Esophagus muscularis mucosa (tissue), 4 donors: Measurements from ENCODE around the gene ERGIC2. TPM values are rescaled to one million over a fixed set of nuclear protein-coding genes. Genes with fewer than 3 reads are reported as not detected.

Experiments used
- DNase-seq: peaks from one replicate; pipeline ENCODE4 v3.0.0-alpha.2; 2017; ENCODE audit errors: extremely low spot score
- H3K27ac ChIP-seq, 4 donors: fragments of 200-600 bp; sonication (generic); replicated peaks in 1 of 4; 1 replicate in 3 of 4; 2 replicates in 1 of 4; pipeline ENCODE4 v1.5.1; 2016 to 2019; ENCODE audit warnings: mild to moderate bottlenecking in 1 of 4
- H3K27me3 ChIP-seq, 4 donors: fragments of 200-600 bp; sonication (generic); one replicate each; pipeline versions ENCODE4 v1.5.1 to v1.6.0; 2016 to 2019
- H3K36me3 ChIP-seq, 4 donors: fragments of 200-600 bp; sonication (generic); one replicate each; pipeline ENCODE4 v1.5.1; 2016 to 2019
- H3K4me1 ChIP-seq, 4 donors: fragments of 200-600 bp; sonication (generic); one replicate each; pipeline ENCODE4 v1.5.1; 2016 to 2019
- H3K4me3 ChIP-seq, 4 donors: fragments of 200-600 bp; sonication (generic); 1 replicate in 2 of 4; 2 replicates in 2 of 4; pipeline ENCODE4 v1.5.1; 2016 to 2019; ENCODE audit warnings: mild to moderate bottlenecking in 4 of 4, moderate library complexity in 1 of 4
- H3K9me3 ChIP-seq, 4 donors: fragments of 200-600 bp; sonication (generic); 1 replicate in 3 of 4; 2 replicates in 1 of 4; pipeline ENCODE4 v1.5.1; 2016 to 2019
- CTCF ChIP-seq, 3 experiments: fragments of 200-600 bp in 2 of 3; fragments of 450-650 bp in 1 of 3; sonication (generic) in 2 of 3; IDR thresholded peaks; one replicate each; pipeline ENCODE4 v1.5.1; 2017 to 2019; ENCODE audit warnings: antibody characterized with exemption in 3 of 3, mild to moderate bottlenecking in 2 of 3, moderate library complexity in 1 of 3
- EP300 ChIP-seq: sonication (generic); formaldehyde crosslinking; IDR thresholded peaks from one replicate; pipeline ENCODE4 v1.6.1; 2017; ENCODE audit warnings: antibody characterized with exemption
- POLR2A ChIP-seq: fragments of 450-650 bp; IDR thresholded peaks from one replicate; pipeline ENCODE4 v1.6.1; 2017; ENCODE audit warnings: antibody characterized with exemption, moderate library complexity, mild to moderate bottlenecking, low read depth
- POLR2AphosphoS5 ChIP-seq, 2 donors: sonication (generic); formaldehyde crosslinking; IDR thresholded peaks; one replicate each; pipeline ENCODE4 v1.6.1; 2017; ENCODE audit warnings: antibody characterized with exemption in 2 of 2
- WGBS: methylation state at CpG from one replicate; pipeline ENCODE4 v1.1.5; 2018; 5-methylcytosine and 5-hydroxymethylcytosine counted together
- intact Hi-C: fragments of 100-400 bp; cut with DNase I; formaldehyde crosslinking; loops from one replicate; pipeline ENCODE4 v1.15.1; 2023
- total RNA-seq, 4 donors: library from RNA; depleted of rRNA; stranded (reverse); fragments of >200 nt; gene quantifications; one replicate each; pipeline versions ENCODE4 v1.1.0 to v1.2.1, GENCODE V29; 2016

ERGIC2 gene
- total RNA-seq, 4 donors from 2014 or later: 27.2 to 86.8 (median 64.6) TPM

- Histone ChIP-seq H3K36me3 (no peaks in the 10 kb centered on the region), H3K4me1 (no peaks in the 10 kb centered on the region), H3K4me3 (no peak overlapping the region), H3K27me3 (no peaks in the 10 kb centered on the region), H3K9me3 (no peaks in the 10 kb centered on the region), H3K27ac (no peak overlapping the region)
- DNase-seq: no peak
- 55% methylated on average over 4 of the region's 4 CpGs for WGBS
- TF ChIP-seq POLR2A (no peak), POLR2AphosphoS5 (IDR thresholded peaks at IDR 0.05) (no peak), CTCF (IDR thresholded peaks at IDR 0.05) (peak in 1 of 3 experiments; percentile 13)
- intact Hi-C loops: no loop called here
These were observed 47.0 kb upstream of the ERGIC2 start for GRCh38 chr12:29427964-29428363.

GRCh38 chr12:29426498-29426897 is 45.5 kb upstream of the ERGIC2 start:
- Histone ChIP-seq H3K4me1 (no peaks in the 10 kb centered on the region), H3K27me3 (no peaks in the 10 kb centered on the region), H3K36me3 (no peaks in the 10 kb centered on the region), H3K9me3 (no peaks in the 10 kb centered on the region), H3K4me3 (no peak overlapping the region), H3K27ac (no peak overlapping the region)
- TF ChIP-seq POLR2AphosphoS5 (IDR thresholded peaks at IDR 0.05) (no peak), CTCF (IDR thresholded peaks at IDR 0.05) (no peak), EP300 (no peak), POLR2A (no peak)
- no peak for DNase-seq
- WGBS: 84% methylated on average over 2 of the region's 2 CpGs
- intact Hi-C loops: no loop called here

GRCh38 chr12:29425722-29426121 is 44.8 kb upstream of the ERGIC2 start:
- no peak overlapping the region for H3K4me3 ChIP-seq
- WGBS: 60% methylated on average over 2 of the region's 2 CpGs
- H3K4me1 ChIP-seq: no peaks in the 10 kb centered on the region
- H3K27me3 ChIP-seq: no peaks in the 10 kb centered on the region
- H3K36me3 ChIP-seq: no peaks in the 10 kb centered on the region
- no peak overlapping the region for H3K27ac ChIP-seq
- no peak for TF ChIP-seq EP300
- TF ChIP-seq CTCF (IDR thresholded peaks at IDR 0.05): no peak
- TF ChIP-seq POLR2A: no peak
- no peak for TF ChIP-seq POLR2AphosphoS5 (IDR thresholded peaks at IDR 0.05)
- DNase-seq: no peak
- intact Hi-C loops: no loop called here
- H3K9me3 ChIP-seq: no peaks in the 10 kb centered on the region

GRCh38 chr12:29416748-29417147 is 35.8 kb upstream of the ERGIC2 start:
- TF ChIP-seq CTCF (IDR thresholded peaks at IDR 0.05): no peak
- no peak for TF ChIP-seq POLR2A
- no peak for TF ChIP-seq POLR2AphosphoS5 (IDR thresholded peaks at IDR 0.05)
- no peak for TF ChIP-seq EP300
- H3K27ac ChIP-seq: no peak overlapping the region
- no peaks in the 10 kb centered on the region for H3K27me3 ChIP-seq
- H3K9me3 ChIP-seq: peaks cover 0 to 3% (median 0%) of the 10 kb centered on the region in 4 donors
- intact Hi-C loops: no loop called here
- H3K4me1 ChIP-seq: no peaks in the 10 kb centered on the region
- no peak overlapping the region for H3K4me3 ChIP-seq
- no peak for DNase-seq
- no peaks in the 10 kb centered on the region for H3K36me3 ChIP-seq

- Histone ChIP-seq H3K27ac (no peak overlapping the region), H3K4me1 (no peaks in the 10 kb centered on the region), H3K9me3 (peaks cover 0 to 4% (median 0%) of the 10 kb centered on the region in 4 donors), H3K36me3 (no peaks in the 10 kb centered on the region), H3K27me3 (no peaks in the 10 kb centered on the region), H3K4me3 (no peak overlapping the region)
- 62% methylated on average over 4 of the region's 4 CpGs for WGBS
- TF ChIP-seq EP300 (no peak), POLR2A (no peak), POLR2AphosphoS5 (IDR thresholded peaks at IDR 0.05) (no peak), CTCF (IDR thresholded peaks at IDR 0.05) (no peak)
- DNase-seq: no peak
- intact Hi-C loops: no loop called here
These were observed 34.1 kb upstream of the ERGIC2 start for GRCh38 chr12:29415111-29415510.
